Stimulated activated CD4-positive, alpha-beta T cell treated with anti-CD3 and anti-CD28 coated beads, Interleukin-1b, Interleukin-23, amount 100 ng/mL, for 24 hours (primary cell): ENCODE results near the gene FMNL1.
"Not testable (repeated sequence)": the region's sequence is repeated elsewhere in the genome, so short reads cannot be mapped to it uniquely, and the experiment has no call there.

Experiments
- DNase-seq, 4 experiments: peaks; one replicate each; pipeline ENCODE4 v3.0.0-alpha.2; 2020; ENCODE audit warnings: low read depth in 4 of 4, low spot score in 1 of 4

The FMNL1 gene

DNA sequence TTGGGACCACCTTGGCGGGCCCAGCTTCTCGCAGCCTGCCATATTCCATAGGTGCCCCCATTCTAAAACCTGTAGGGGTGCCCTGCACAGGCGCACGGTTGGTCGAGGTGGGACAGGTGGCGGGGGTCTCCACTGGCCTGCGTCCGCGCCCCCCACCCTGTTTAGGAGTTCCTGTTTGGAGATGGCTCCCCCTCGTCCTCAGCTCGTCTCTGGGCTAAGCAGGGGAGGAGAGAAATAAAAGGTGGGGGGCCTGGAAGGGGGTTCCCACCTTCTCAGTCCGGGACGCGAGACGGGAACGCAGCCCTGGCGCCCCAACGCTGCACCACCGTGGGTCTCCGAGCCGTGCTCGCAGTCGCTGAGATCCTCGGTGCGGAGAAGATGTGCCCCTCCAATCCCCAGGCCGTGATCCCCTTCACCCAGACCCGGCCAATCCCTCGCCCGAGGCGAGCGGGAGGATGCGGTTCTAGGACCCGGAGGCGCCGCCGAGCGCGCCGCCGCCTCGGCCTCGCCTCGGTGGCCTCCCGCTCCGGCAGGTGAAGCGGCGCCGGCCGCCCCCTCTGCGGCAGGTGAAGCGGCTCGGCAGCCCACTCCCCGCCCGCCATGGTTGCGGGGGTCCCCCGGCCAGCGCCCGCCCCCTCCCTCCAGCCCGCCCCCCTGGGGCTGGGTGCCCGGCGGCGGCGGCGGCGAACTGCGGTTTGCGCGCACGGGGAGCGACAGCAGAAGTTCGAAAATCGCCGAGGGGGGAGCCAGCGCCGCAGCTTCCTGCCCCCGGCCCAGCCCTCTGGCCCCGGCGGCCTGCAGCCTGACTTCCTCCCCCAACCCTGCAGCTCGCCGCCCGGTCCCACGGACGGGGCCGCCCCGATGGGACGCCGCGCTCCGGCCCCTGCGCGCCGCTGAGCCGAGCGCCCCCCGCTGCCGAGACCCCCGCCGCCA, at the start of gene FMNL1:
FMNL1 (plus strand) TSS at position 805 of the 933 bp plus-strand sequence. CDS start 240 bp downstream, outside the sequence.
- peak in 1 of 4 experiments; percentile 45 for DNase-seq

DNA sequence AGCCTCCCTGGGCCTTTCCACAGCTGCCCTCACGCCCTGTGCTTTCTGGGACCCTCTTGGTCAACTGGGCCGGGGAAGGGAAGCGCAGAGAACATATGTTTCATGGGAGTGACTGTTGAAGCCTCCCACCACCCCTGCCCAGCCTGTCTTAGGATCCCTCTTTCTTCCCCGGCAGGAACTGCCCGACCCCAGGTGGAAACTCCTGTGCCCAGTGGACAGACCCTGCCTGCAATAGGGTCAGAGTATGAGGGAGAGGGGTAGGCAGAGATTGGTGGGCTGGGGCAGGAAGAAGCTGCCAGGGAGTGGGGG, 49.5 kb upstream of the FMNL1 start:
- no peak for DNase-seq

- peak; percentile 13 to 53 (median 30) for DNase-seq
These were observed 49.0 kb upstream of the FMNL1 start for GRCh38 chr17:45172541-45173286.

DNA sequence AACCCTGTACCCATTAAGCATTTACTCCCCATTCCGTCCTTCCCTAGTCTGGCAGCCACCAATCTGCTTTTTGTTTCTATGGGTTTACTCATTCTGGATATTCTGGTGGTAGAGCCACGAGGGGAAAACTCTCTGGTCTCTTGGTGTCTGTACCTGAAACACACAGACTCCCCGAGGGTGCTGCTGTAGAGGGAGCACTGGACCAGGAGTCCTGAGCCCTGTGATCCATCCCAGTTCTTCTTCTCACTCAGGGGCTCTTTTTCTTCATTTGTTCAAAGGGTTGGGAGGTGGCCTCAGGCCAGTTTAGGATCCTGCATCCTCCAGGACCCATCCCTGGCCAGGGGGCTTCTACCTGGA, 45.9 kb upstream of the FMNL1 start:
- no peak for DNase-seq

DNA sequence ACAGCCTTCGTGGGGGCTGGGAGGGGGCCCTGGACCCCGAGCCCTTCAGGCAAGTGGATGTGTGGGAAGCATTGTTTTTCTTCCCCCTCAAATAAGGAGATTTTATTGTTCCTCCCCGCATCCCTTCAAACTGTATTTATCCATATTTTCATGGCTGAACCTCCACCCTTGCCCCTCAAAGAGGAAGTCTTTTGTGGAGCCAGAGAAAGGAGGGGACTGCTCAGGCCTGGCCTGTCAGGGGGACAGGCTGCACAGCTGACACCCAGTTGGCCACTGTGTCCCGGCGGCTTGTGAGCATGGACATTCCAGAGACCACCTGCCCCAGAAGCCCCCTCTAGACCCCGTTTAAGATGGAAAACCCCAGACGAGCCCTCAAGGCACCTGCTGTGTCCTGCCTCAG, 44.1 kb upstream of the FMNL1 start:
- DNase-seq: no peak

- no peak for DNase-seq
These were observed 37.5 kb upstream of the FMNL1 start for GRCh38 chr17:45184144-45184543.

DNA sequence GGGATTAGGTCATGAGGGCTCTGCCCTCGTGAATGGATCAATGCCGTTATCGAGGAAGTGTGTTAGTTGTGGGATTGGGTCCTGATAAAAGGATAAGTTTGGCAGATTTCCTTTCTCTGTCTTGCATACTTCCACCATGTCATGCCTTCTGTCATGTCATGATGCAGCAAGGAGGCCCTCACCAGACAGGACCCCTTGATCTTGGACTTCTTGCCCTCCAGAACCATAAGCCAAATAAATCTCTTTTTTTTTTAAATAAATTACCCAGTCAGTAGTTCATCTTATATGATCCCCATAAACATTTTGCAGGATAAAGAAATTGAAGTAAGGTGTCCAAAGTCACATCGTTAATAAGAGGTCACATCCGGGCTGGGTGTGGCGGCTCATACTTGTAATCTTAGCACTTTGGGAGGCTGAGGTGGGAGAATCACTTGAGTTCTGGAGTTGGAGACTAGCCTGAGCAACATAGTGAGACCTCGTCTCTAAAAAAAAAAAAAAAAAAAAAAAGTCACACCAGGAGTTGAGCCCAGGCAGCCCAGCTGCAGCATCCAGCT, 34.8 kb upstream of the FMNL1 start:
- no peak for DNase-seq

DNA sequence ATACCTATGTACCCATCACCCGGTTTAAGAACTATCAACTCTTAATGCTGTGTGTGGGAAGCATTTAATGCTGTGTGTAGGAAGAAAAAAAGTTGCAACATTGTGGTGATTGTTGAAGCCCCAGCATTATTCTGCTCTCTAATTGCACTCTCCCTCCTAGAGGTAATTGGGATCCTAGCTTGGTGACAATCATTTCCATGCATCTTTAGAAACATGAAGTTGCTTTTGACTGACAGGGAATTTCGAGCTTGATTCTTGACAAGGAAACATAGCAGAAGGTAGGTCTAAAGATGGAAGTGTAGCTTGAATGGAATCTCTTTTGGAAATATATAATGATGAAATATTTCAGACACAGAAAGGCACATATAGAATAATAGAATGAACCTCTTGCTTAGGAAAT, 32.7 kb upstream of the FMNL1 start:
- no peak for DNase-seq

DNA sequence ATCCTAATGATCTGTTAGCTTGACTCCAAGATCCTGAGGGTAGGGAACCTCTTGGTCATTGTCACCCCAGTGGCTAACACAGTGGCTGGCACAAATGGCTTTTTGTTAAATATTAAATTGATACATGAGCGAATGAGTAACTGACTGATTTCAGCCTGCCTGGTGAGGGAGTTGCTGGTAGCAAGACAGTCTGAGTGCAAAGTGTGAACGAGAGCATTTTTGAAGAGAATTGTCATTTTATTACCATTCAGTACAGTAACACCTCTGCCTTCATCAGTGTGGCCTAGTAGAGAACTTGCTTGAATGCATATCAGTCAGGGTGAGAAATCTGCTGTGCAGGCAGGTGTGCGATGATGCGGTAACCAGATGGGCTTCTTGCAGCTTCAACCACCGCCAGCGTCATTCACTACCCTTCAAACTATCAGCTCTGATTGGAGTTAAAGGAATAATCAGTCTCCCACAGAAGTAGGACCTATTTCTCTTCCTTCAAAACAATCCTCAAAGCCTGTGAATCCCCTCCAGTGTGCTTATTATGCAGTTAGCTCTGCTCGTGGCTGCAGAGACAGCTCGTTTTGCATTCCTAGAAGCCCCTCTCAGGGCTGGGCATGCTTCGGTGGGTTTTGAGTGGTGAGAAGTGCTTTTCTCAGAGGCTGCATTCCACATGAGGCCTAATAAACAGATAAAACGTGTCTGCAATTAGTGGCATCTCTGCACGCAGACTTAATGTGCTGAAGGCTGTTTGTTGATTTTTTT, 31.0 kb upstream of the FMNL1 start:
- DNase-seq: no peak

GRCh38 chr17:45195424-45195823, 26.3 kb upstream of the FMNL1 start:
- no peak for DNase-seq

- no peak for DNase-seq
These were observed 24.6 kb upstream of the FMNL1 start for GRCh38 chr17:45197108-45197507.

DNA sequence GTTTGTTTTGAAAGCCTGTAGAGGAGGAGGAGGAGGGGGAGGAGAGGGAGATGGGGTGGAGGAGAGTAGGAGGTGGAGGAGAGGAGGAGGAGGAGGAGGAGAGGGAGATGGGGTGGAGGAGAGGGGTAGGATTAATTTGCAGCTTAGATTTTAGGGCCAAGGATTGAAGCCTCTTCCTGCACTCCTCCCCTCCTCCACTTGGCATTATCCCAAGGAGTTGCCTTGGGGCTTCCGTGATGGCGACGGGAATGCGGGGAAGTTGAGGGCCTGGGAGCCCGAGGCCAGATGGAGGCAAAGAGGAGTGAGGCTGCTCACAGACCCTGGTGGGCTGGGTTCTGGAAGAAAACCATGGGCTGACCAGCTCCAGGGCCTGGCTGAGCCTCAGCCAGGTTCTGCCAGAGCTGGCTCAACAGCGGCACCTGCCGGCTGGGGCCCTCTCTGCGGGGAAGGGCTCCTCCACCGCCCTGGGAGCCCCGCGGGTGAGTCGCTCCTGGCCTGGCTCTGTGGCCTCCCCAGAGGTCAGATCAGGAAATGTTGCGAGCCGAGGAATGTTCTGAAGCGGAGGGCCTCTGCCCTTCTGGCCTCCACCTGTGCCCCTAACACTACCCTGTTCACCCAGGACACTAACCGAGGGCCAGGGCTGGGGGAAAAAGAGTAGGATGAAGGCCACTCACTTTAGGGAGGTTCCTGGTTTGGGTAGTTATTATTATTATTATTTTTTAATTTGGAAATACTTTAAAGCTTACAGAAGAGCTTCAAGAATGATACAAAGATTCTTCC, 23.9 kb upstream of the FMNL1 start:
- peak; percentile 82 to 91 (median 86) for DNase-seq

DNA sequence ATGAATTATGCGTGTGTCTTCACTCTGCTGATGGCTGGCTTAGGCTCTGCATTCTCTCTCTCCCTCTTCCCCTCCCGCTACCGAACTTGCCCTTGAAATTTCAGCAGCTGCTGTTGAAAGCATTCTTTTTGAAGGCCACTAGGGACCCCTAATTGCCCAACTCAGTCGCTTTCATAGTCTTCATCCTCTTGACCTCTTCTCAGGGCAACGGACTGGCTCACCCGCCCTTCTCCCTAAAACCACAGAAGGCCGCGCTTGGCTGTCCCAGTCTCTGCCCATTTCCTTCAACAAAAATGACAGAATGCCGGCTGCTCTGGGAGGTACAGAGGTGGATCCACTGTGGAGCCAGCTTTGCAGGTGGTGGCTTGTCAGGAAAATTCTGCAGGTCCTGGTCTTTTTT, 21.0 kb upstream of the FMNL1 start:
- no peak for DNase-seq

- no peak for DNase-seq
These were observed 20.2 kb upstream of the FMNL1 start for GRCh38 chr17:45201457-45201856.

- DNase-seq: not testable (repeated sequence)
These were observed 19.8 kb upstream of the FMNL1 start for GRCh38 chr17:45201880-45202279.

- DNase-seq: peak; percentile 79 to 92 (median 80)
These were observed 2.6 kb upstream of the FMNL1 start for GRCh38 chr17:45218895-45219661.

- no peak for DNase-seq
These were observed 1.6 kb upstream of the FMNL1 start for GRCh38 chr17:45220079-45220478.

DNA sequence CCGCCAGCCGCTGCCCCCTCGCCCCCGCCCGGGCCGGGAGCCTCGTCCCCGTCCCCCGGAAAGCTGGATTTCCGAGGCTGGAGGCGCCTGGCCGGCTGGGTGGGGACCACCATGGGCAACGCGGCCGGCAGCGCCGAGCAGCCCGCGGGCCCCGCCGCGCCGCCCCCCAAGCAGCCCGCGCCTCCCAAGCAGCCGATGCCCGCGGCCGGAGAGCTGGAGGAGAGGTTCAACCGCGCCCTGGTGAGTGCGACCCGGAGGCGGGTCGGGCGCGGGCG, 266 bp downstream of the FMNL1 start:
- no peak for DNase-seq

DNA sequence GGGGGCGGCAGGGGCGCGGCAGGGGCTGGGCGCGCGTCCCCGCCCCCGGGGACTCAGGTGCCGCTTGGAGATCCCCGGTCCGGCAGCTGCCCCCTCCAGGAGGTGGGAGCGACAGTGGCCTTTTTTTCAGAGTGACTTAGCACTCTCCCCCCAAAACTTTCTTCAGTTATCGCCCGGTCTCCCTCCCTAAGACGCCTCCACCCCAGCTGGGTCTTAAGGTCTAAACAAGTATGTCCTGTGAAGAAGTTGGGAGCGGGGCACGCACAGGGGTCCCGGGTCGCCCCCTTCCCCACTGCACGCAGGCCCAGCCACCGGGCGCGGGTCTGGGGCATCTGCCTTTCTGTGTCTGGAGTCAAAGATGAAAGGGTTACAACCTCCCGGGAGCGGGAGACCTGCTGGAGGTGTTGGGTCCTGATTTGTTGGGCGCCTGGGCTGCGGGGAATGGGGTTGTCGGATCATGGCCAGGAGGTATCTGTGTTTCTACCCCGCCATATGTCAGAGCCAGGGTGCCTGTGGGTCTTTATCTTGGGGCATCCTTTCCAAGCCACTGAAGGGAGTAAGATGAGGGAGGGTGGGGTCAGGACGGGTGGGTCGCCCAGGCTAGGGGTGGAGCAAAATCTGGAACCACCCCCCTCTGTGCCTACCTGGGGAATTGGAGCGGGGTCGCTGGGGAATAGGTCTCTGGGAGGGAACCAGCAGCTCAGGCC, 757 bp downstream of the FMNL1 start:
- DNase-seq: no peak
